GM12872 (cell line): ENCODE measurements around the gene C22orf39.

Source experiments
- CTCF ChIP-seq: IDR thresholded peaks from 3 replicates; pipeline ENCODE4 v1.5.1; 2011; ENCODE audit warnings: low read depth, mild to moderate bottlenecking, low read length, moderate library complexity; ENCODE audit not compliant: insufficient read depth

The C22orf39 gene

GRCh38 chr22:19398652-19399051 is 48.9 kb downstream of the C22orf39 start:
- no peak for TF ChIP-seq CTCF

- no peak for TF ChIP-seq CTCF
Measured at GRCh38 chr22:19398206-19398605, 49.3 kb downstream of the C22orf39 start.

- TF ChIP-seq CTCF, result no peak
Measured at GRCh38 chr22:19397734-19398104, 49.8 kb downstream of the C22orf39 start.

- no peak for TF ChIP-seq CTCF
Measured at GRCh38 chr22:19396934-19397733, 50.4 kb downstream of the C22orf39 start.

GRCh38 chr22:19396561-19396933 is 51.0 kb downstream of the C22orf39 start:
- no peak for TF ChIP-seq CTCF

GRCh38 chr22:19395276-19395675 is 52.2 kb downstream of the C22orf39 start:
- TF ChIP-seq CTCF, result no peak

- no peak for TF ChIP-seq CTCF
Measured at GRCh38 chr22:19394274-19395050, 53.0 kb downstream of the C22orf39 start.
